Measurements from ENCODE around the gene TBC1D23. TPM values are rescaled to one million over a fixed set of nuclear protein-coding genes. Genes with fewer than 3 reads are reported as not detected.
"Not testable (repeated sequence)": the region's sequence is repeated elsewhere in the genome, so short reads cannot be mapped to it uniquely, and the experiment has no call there.

The TBC1D23 gene
- total RNA-seq, 1 donor from 2014 or later, result 45.9 TPM

DNA sequence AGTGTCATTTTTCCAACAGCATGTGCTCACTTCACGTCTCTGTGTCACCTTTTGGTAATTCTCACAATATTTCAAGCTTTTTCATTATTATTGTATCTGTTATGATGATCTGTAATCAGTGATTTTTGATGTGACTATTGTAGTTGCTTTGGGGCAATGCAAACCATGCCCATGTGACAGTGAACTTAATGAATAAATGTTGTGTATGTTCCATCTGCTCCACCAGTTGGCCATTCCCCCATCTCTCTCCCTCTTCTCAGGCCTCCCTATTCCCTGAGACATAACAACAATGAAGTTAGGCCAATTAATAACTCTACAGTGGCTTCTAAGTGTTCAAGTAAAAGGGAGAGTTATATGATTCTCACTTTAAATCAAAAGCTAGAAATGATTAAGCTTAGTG, 32.5 kb upstream of the TBC1D23 start:
- no peak overlapping the region for H3K27ac ChIP-seq (ENCODE audit: low read depth, low read length)
- no peaks in the 10 kb centered on the region for H3K27me3 ChIP-seq (ENCODE audit: control insufficient read depth in 3 of 3, insufficient read depth in 3 of 3, low read length in 3 of 3)
- no peak overlapping the region for H3K9ac ChIP-seq (ENCODE audit: low read depth in 1 of 3, low read length in 3 of 3)
- no peaks in the 10 kb centered on the region for H3K36me3 ChIP-seq (ENCODE audit: control insufficient read depth in 3 of 3, insufficient read depth in 3 of 3, low read length in 3 of 3)
- no peak overlapping the region for H3K4me3 ChIP-seq (ENCODE audit: low read length in 3 of 3)
- H3K9me3 ChIP-seq (ENCODE audit: control insufficient read depth in 3 of 3, low read length in 3 of 3), result no peaks in the 10 kb centered on the region
- peaks cover 0 to 10% (median 3%) of the 10 kb centered on the region in 3 donors for H3K4me1 ChIP-seq (ENCODE audit: control insufficient read depth in 3 of 3, insufficient read depth in 3 of 3, low read length in 3 of 3)

DNA sequence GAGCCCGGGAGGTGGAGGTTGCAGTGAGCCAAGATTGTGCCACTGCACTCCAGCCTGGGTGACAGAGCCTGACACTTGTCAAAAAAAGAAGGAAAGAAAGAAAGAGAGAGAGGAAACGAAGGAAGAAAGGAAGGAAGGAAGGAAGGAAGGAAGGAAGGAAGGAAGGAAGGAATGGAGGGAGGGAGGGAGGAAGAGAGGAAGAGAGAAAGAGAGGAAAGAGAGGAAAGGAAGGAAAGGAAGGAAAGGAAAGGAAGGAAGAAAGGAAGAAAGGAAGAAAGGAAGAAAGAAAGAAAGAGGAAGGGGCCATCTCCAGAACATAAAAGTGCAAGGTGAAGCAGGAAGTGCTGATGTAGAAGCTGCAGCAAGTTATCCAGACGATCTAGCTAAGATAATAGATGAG, 31.6 kb upstream of the TBC1D23 start:
- H3K36me3 ChIP-seq (ENCODE audit: control insufficient read depth in 3 of 3, insufficient read depth in 3 of 3, low read length in 3 of 3); H3K4me3 ChIP-seq (ENCODE audit: low read length in 3 of 3); H3K27me3 ChIP-seq (ENCODE audit: control insufficient read depth in 3 of 3, insufficient read depth in 3 of 3, low read length in 3 of 3); H3K27ac ChIP-seq (ENCODE audit: low read depth, low read length); H3K4me1 ChIP-seq (ENCODE audit: control insufficient read depth in 3 of 3, insufficient read depth in 3 of 3, low read length in 3 of 3); H3K9me3 ChIP-seq (ENCODE audit: control insufficient read depth in 3 of 3, low read length in 3 of 3); H3K9ac ChIP-seq (ENCODE audit: low read depth in 1 of 3, low read length in 3 of 3): not testable (repeated sequence)

DNA sequence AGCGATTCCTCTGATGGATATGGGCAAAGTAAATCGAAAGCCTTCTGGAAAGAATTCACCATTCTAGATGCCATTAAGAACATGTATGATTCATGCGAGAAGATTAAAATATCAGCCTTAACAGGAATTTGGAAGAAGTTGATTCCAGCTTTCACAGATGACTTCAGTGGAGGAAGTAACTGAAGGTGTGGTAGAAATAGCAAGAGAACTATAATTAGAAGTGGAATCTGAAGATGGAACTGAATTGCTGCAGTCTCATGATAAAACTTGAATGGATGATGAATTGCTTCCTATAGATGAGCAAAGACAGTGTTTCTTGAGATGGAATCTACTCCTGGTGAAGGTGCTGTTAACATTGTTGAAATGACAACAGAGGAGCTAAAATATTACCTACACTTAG, 30.1 kb upstream of the TBC1D23 start:
- Histone ChIP-seq H3K9me3 (ENCODE audit: control insufficient read depth in 3 of 3, low read length in 3 of 3) (no peaks in the 10 kb centered on the region), H3K9ac (ENCODE audit: low read depth in 1 of 3, low read length in 3 of 3) (no peak overlapping the region), H3K4me1 (ENCODE audit: control insufficient read depth in 3 of 3, insufficient read depth in 3 of 3, low read length in 3 of 3) (peaks cover 0 to 10% (median 3%) of the 10 kb centered on the region in 3 donors), H3K27ac (ENCODE audit: low read depth, low read length) (no peak overlapping the region), H3K4me3 (ENCODE audit: low read length in 3 of 3) (no peak overlapping the region), H3K27me3 (ENCODE audit: control insufficient read depth in 3 of 3, insufficient read depth in 3 of 3, low read length in 3 of 3) (no peaks in the 10 kb centered on the region), H3K36me3 (ENCODE audit: control insufficient read depth in 3 of 3, insufficient read depth in 3 of 3, low read length in 3 of 3) (no peaks in the 10 kb centered on the region)

DNA sequence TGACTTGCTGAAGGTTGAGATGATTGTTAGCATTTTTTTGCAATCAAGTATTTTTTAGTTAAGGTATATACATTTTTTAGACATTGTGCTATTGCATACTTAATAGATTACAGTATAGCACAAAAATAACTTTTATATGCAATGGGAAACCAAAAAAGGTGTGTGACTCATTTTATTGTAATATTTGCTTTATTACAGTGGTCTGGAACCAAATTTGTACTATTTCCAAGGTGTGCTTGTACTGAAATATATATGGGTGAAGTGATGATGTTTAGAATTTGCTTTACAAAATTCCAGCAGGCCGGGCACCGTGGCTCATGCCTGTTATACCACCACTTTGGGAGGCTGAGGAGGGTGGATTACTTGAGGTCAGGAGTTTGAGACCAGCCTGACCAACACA, 29.1 kb upstream of the TBC1D23 start:
- Histone ChIP-seq H3K4me3 (ENCODE audit: low read length in 3 of 3) (no peak overlapping the region), H3K9ac (ENCODE audit: low read depth in 1 of 3, low read length in 3 of 3) (no peak overlapping the region), H3K27me3 (ENCODE audit: control insufficient read depth in 3 of 3, insufficient read depth in 3 of 3, low read length in 3 of 3) (no peaks in the 10 kb centered on the region), H3K4me1 (ENCODE audit: control insufficient read depth in 3 of 3, insufficient read depth in 3 of 3, low read length in 3 of 3) (peaks cover 0 to 8% (median 3%) of the 10 kb centered on the region in 3 donors), H3K27ac (ENCODE audit: low read depth, low read length) (no peak overlapping the region), H3K9me3 (ENCODE audit: control insufficient read depth in 3 of 3, low read length in 3 of 3) (no peaks in the 10 kb centered on the region), H3K36me3 (ENCODE audit: control insufficient read depth in 3 of 3, insufficient read depth in 3 of 3, low read length in 3 of 3) (no peaks in the 10 kb centered on the region)

DNA sequence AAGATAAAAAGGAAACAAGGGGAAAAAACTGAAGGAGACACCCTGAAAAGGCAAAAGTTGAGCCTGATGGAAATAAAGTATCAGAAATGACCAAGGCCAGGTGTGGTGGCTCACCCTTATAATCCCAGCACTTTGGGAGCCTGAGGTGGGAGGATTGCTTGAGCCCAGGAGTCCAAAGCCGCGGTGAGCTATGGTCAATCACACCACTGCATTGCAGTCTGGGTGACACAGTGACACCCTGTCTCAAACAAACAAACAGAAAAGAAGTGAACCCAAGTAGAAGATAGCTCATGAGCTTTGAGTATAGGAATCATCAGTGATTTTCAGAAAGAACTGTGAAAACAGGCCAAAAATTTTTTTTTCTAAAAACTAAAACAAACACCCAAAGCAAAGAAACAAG, 26.4 kb upstream of the TBC1D23 start:
- no peaks in the 10 kb centered on the region for H3K27me3 ChIP-seq (ENCODE audit: control insufficient read depth in 3 of 3, insufficient read depth in 3 of 3, low read length in 3 of 3)
- no peaks in the 10 kb centered on the region for H3K4me1 ChIP-seq (ENCODE audit: control insufficient read depth in 3 of 3, insufficient read depth in 3 of 3, low read length in 3 of 3)
- H3K4me3 ChIP-seq (ENCODE audit: low read length in 3 of 3), result no peak overlapping the region
- no peak overlapping the region for H3K27ac ChIP-seq (ENCODE audit: low read depth, low read length)
- no peaks in the 10 kb centered on the region for H3K36me3 ChIP-seq (ENCODE audit: control insufficient read depth in 3 of 3, insufficient read depth in 3 of 3, low read length in 3 of 3)
- H3K9ac ChIP-seq (ENCODE audit: low read depth in 1 of 3, low read length in 3 of 3), result no peak overlapping the region
- peaks cover 0 to 2% (median 0%) of the 10 kb centered on the region in 3 donors for H3K9me3 ChIP-seq (ENCODE audit: control insufficient read depth in 3 of 3, low read length in 3 of 3)

DNA sequence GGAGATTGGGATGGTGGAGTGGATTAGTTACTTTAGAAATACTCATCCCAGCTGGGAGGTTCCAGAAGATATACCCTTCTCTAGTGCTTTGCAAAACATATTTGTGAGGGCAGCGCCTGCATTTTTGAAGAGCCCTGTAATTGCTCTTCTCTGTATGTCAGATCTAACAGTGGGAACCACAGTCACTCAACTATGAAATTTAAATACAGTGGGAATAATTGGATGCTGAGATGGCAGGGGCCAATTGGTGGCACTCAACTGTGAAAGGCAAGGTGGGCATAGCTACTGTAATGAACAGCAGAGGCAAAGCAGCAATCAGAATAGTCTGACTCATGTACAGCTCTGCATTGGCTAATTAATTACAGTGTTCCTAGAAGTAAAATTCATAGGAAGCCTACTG, 22.2 kb upstream of the TBC1D23 start:
- no peaks in the 10 kb centered on the region for H3K4me1 ChIP-seq (ENCODE audit: control insufficient read depth in 3 of 3, insufficient read depth in 3 of 3, low read length in 3 of 3)
- no peaks in the 10 kb centered on the region for H3K36me3 ChIP-seq (ENCODE audit: control insufficient read depth in 3 of 3, insufficient read depth in 3 of 3, low read length in 3 of 3)
- H3K9me3 ChIP-seq (ENCODE audit: control insufficient read depth in 3 of 3, low read length in 3 of 3), result peaks cover 0 to 2% (median 0%) of the 10 kb centered on the region in 3 donors
- H3K9ac ChIP-seq (ENCODE audit: low read depth in 1 of 3, low read length in 3 of 3), result no peak overlapping the region
- H3K27me3 ChIP-seq (ENCODE audit: control insufficient read depth in 3 of 3, insufficient read depth in 3 of 3, low read length in 3 of 3), result no peaks in the 10 kb centered on the region
- no peak overlapping the region for H3K27ac ChIP-seq (ENCODE audit: low read depth, low read length)
- H3K4me3 ChIP-seq (ENCODE audit: low read length in 3 of 3), result no peak overlapping the region

DNA sequence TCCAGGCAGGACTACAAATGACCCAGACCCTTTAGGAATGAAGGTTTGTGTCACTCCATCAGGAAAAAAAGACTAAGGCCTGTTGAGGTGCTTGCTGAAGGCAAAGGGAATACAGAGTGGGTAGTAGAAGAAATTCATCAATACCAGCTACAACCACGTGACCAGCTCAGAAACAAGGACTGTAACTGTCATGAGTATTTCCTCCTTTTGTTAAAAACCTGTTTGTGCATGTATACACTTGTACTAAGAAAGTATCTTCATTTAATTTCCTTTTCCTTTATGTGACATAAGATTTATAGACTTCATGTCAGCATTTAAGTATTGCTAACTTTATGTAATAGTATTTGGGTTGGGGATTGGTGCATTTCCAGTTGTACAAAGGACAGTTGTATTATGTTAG, 18.3 kb upstream of the TBC1D23 start:
- H3K27me3 ChIP-seq (ENCODE audit: control insufficient read depth in 3 of 3, insufficient read depth in 3 of 3, low read length in 3 of 3); H3K27ac ChIP-seq (ENCODE audit: low read depth, low read length); H3K9me3 ChIP-seq (ENCODE audit: control insufficient read depth in 3 of 3, low read length in 3 of 3); H3K4me3 ChIP-seq (ENCODE audit: low read length in 3 of 3); H3K9ac ChIP-seq (ENCODE audit: low read depth in 1 of 3, low read length in 3 of 3); H3K4me1 ChIP-seq (ENCODE audit: control insufficient read depth in 3 of 3, insufficient read depth in 3 of 3, low read length in 3 of 3); H3K36me3 ChIP-seq (ENCODE audit: control insufficient read depth in 3 of 3, insufficient read depth in 3 of 3, low read length in 3 of 3): not testable (repeated sequence)

DNA sequence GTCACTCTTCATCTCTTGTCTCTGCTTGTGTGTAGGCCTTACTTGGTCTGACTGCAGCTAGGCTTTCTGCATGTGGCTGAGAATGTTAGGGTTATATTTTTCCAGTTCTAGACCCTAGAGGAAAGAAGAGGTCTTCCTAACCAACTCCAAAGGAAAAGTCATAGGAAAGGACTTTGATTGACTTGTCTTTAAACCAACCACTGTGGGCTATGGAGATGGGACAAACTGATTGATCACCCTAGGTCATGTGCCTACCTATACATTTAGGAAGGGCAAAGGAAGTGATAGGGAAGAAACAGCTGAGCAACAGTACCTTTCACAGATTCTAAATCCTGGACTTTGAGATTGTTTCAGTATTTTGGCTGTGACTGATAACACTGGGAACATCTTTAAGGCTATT, 16.5 kb upstream of the TBC1D23 start:
- no peak overlapping the region for H3K27ac ChIP-seq (ENCODE audit: low read depth, low read length)
- no peaks in the 10 kb centered on the region for H3K36me3 ChIP-seq (ENCODE audit: control insufficient read depth in 3 of 3, insufficient read depth in 3 of 3, low read length in 3 of 3)
- H3K4me1 ChIP-seq (ENCODE audit: control insufficient read depth in 3 of 3, insufficient read depth in 3 of 3, low read length in 3 of 3), result no peaks in the 10 kb centered on the region
- no peak overlapping the region for H3K4me3 ChIP-seq (ENCODE audit: low read length in 3 of 3)
- no peak overlapping the region for H3K9ac ChIP-seq (ENCODE audit: low read depth in 1 of 3, low read length in 3 of 3)
- H3K9me3 ChIP-seq (ENCODE audit: control insufficient read depth in 3 of 3, low read length in 3 of 3), result peaks cover 0 to under 1% (median 0%) of the 10 kb centered on the region in 3 donors
- H3K27me3 ChIP-seq (ENCODE audit: control insufficient read depth in 3 of 3, insufficient read depth in 3 of 3, low read length in 3 of 3), result no peaks in the 10 kb centered on the region

DNA sequence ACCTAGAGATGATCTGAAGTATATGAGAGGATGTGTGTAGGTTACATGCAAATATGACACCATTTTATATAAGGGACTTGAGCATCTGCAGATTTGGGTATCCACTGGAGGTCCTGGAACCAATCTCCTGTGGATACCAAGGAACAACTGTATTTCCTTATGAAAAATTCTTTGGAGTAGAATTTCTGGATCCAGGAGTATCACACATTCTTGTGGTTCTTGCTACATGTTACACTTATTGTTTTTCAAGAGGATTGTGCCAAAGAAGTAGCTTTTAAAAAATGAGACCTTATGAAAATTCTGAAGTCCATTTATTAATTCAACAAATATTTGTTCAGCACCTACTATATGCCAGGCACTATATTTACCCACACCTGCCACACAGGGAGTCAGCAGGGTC, 15.7 kb upstream of the TBC1D23 start:
- Histone ChIP-seq H3K9ac (ENCODE audit: low read depth in 1 of 3, low read length in 3 of 3) (no peak overlapping the region), H3K27ac (ENCODE audit: low read depth, low read length) (no peak overlapping the region), H3K4me1 (ENCODE audit: control insufficient read depth in 3 of 3, insufficient read depth in 3 of 3, low read length in 3 of 3) (no peaks in the 10 kb centered on the region), H3K9me3 (ENCODE audit: control insufficient read depth in 3 of 3, low read length in 3 of 3) (no peaks in the 10 kb centered on the region), H3K4me3 (ENCODE audit: low read length in 3 of 3) (no peak overlapping the region), H3K27me3 (ENCODE audit: control insufficient read depth in 3 of 3, insufficient read depth in 3 of 3, low read length in 3 of 3) (no peaks in the 10 kb centered on the region), H3K36me3 (ENCODE audit: control insufficient read depth in 3 of 3, insufficient read depth in 3 of 3, low read length in 3 of 3) (no peaks in the 10 kb centered on the region)

DNA sequence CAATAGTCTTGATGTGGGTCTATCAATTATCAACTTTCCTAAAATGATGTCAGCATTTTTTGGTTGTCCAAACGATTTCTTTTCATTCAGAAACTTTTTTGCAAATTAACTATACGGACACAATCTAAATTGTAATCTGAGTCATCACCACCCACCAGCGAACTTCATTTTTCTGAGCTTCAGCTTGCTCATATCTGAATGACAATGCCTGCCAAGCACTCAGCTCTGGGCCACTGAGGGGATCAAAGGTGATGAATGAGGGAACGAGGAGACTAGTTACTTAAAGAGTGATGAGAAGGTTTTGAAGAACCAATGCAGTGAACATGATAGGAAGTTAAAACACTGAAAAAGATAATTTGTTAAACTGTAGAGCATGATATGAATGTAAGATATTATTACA, 14.9 kb upstream of the TBC1D23 start:
- no peak overlapping the region for H3K4me3 ChIP-seq (ENCODE audit: low read length in 3 of 3)
- no peaks in the 10 kb centered on the region for H3K4me1 ChIP-seq (ENCODE audit: control insufficient read depth in 3 of 3, insufficient read depth in 3 of 3, low read length in 3 of 3)
- H3K36me3 ChIP-seq (ENCODE audit: control insufficient read depth in 3 of 3, insufficient read depth in 3 of 3, low read length in 3 of 3), result no peaks in the 10 kb centered on the region
- no peak overlapping the region for H3K27ac ChIP-seq (ENCODE audit: low read depth, low read length)
- H3K27me3 ChIP-seq (ENCODE audit: control insufficient read depth in 3 of 3, insufficient read depth in 3 of 3, low read length in 3 of 3), result no peaks in the 10 kb centered on the region
- H3K9ac ChIP-seq (ENCODE audit: low read depth in 1 of 3, low read length in 3 of 3), result no peak overlapping the region
- no peaks in the 10 kb centered on the region for H3K9me3 ChIP-seq (ENCODE audit: control insufficient read depth in 3 of 3, low read length in 3 of 3)

DNA sequence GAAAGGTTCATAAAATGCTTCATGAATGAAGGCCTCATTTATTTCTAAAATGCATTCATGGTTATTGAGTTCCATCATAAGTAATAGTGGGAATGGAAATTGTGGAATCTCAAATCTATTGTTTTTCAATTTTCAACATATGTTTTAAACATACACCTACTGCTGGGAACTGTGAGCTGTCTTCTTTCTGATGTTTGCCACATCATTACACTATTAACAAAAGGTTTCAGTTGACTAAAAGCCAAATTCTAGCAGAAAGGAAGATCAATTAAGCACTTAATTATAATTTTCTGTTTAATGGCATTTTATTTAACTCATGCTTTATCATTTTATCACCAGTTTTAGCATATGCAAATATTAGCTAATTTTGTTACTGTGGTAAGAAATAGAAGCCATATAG, 13.8 kb upstream of the TBC1D23 start:
- no peaks in the 10 kb centered on the region for H3K9me3 ChIP-seq (ENCODE audit: control insufficient read depth in 3 of 3, low read length in 3 of 3)
- no peaks in the 10 kb centered on the region for H3K36me3 ChIP-seq (ENCODE audit: control insufficient read depth in 3 of 3, insufficient read depth in 3 of 3, low read length in 3 of 3)
- no peak overlapping the region for H3K27ac ChIP-seq (ENCODE audit: low read depth, low read length)
- no peak overlapping the region for H3K4me3 ChIP-seq (ENCODE audit: low read length in 3 of 3)
- no peak overlapping the region for H3K9ac ChIP-seq (ENCODE audit: low read depth in 1 of 3, low read length in 3 of 3)
- no peaks in the 10 kb centered on the region for H3K27me3 ChIP-seq (ENCODE audit: control insufficient read depth in 3 of 3, insufficient read depth in 3 of 3, low read length in 3 of 3)
- H3K4me1 ChIP-seq (ENCODE audit: control insufficient read depth in 3 of 3, insufficient read depth in 3 of 3, low read length in 3 of 3), result peaks cover 0 to 6% (median 2%) of the 10 kb centered on the region in 3 donors
